Peyer's patch (tissue), 4 donors: ENCODE measurements around the gene APOBEC3A.

ENCODE experiments used
- CTCF ChIP-seq, 6 experiments: fragments of 450-650 bp in 4 of 6; fragments of 200-600 bp in 2 of 6; sonication (generic) in 1 of 6; IDR thresholded peaks; one replicate each; pipeline ENCODE4 v1.5.1; 2017 to 2019; ENCODE audit warnings: antibody characterized with exemption in 6 of 6, mild to moderate bottlenecking in 3 of 6, moderate library complexity in 1 of 6
- POLR2A ChIP-seq, 2 donors: fragments of 450-650 bp; IDR thresholded peaks; one replicate each; pipeline ENCODE4 v1.5.1; 2017; ENCODE audit warnings: antibody characterized with exemption in 2 of 2, mild to moderate bottlenecking in 2 of 2, moderate library complexity in 2 of 2

DNA sequence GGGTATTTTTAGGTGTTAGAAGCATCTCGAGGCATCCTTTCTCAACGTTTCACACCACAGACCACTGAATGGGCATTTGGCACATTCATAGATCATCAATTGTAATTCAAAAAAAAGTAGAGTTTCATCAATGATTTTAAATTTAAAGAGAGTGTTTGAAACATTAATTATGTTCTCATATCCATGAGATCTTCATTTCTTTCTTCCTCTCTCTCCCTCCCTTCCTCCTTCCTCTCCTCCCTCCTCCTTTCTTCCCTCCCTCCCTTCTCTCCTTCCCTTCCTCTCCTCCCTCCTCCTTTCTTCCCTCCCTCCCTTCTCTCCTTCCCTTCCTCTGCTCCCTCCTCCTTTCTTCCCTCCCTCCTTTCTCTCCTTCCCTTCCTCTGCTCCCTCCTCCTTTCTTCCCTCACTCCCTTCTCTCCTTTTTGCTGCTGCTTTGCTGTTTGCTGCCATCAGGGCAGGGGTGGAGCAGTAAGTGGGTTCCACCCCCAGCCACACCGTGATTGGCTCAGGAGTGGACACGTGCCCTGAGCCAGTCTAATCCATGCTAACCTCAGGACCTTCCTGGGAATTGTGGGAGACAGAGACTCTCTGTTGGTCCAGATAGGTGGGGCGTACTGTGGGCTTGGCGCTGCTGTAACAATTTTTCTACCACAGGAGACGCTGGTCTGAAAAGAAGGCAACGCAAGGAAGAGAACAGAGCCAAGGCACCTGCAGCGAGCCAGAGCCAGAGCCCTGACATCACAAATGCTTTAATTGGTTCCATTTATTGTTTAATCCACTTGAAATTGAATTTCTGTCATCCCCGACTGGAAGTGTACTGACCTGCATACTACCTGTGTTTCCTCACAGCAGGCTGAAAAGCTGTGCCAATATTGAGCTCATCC, 33.7 kb upstream of the APOBEC3A start:
- peak in 3 of 6 experiments; percentile 19 to 22 (median 21) for TF ChIP-seq CTCF (IDR thresholded peaks at IDR 0.05)
- no peak for TF ChIP-seq POLR2A (IDR thresholded peaks at IDR 0.05)
